NB4 (cell line): ENCODE data around the gene TRIP6.
A peak's percentile ranks its signal among the peaks of the same experiment; 100 is the strongest.

Experiments used
- DNase-seq: peaks from one replicate; pipeline ENCODE4 v3.0.0; 2010; ENCODE audit warnings: low read depth
- H3K4me3 ChIP-seq: one replicate; pipeline ENCODE4 v1.5.1; 2011; ENCODE audit warnings: mild to moderate bottlenecking, low read depth, low read length, moderate library complexity
- CTCF ChIP-seq: IDR thresholded peaks from one replicate; pipeline ENCODE4 v1.5.1; 2012; ENCODE audit warnings: low read depth, low read length
- MAX ChIP-seq: IDR thresholded peaks from 2 replicates; pipeline ENCODE4 v1.6.1; 2011; ENCODE audit warnings: low read depth, low read length
- MYC ChIP-seq: IDR thresholded peaks from 2 replicates; pipeline ENCODE4 v1.6.1; 2011; ENCODE audit warnings: low read depth, low read length
- POLR2A ChIP-seq: IDR thresholded peaks from 2 replicates; pipeline ENCODE4 v1.6.1; 2011; ENCODE audit warnings: mild to moderate bottlenecking; ENCODE audit not compliant: insufficient read length; ENCODE audit errors: extremely low read depth

TRIP6 gene

GRCh38 chr7:100887516-100888290 is 20.5 kb downstream of the TRIP6 start:
- TF ChIP-seq POLR2A (peak; percentile 50), MAX (peak; percentile 94), MYC (peak; percentile 94), CTCF (no peak)
- H3K4me3 ChIP-seq, result peak overlapping the region; percentile 92
- DNase-seq, result peak; percentile 98

GRCh38 chr7:100888291-100888987 is 21.3 kb downstream of the TRIP6 start:
- no peak for TF ChIP-seq MAX
- TF ChIP-seq POLR2A, result peak; percentile 9
- TF ChIP-seq MYC, result 0 out of 2 replicates have a peak, but pooled peaks have one; percentile 7
- peak overlapping the region; percentile 92 for H3K4me3 ChIP-seq
- DNase-seq, result peak; percentile 58

DNA sequence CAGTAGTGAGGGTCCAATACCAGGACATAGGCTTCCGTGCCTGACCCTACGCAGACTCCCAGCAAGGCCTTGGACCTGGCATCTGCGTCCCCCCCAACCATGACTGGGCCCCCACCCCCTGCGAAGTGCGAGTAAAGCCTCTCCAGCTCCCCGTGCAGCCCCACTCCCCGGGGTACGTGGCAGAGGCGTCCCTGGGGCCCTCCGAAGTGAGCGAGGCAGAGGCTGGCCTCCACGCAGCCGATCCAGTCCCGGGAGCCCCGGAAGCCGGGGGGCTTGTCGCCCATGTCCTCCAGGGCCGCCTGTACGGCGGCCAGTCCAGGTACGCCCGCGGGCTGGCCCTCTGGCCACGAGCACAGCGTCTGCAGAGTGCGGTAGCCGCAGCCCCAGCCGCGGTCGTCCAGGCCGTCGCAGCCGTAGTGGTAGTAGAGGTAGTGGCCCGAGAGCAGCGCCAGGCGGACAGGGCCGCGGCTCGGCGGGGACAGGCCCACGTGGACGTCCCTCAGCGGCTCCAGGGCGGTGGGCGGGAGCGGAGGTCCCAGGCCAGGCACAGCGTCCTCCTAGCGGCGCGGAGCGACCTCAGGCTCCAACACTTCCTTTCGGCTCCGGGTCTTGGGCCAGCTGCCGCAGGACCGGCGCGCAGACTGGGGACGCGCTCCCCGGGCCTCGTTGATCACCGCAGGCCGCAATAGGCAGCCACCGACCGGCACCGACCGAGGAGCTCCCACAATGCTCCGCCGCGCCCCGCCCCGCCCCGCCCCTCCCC is 22.0 kb downstream of the TRIP6 start, which contains the start of gene UFSP1:
Gene UFSP1, minus strand, starts transcription at position 728 of the 763 bp plus-strand sequence. Its CDS starts 444 bp downstream, at position 284.
- no peak for DNase-seq
- TF ChIP-seq CTCF, result no peak
- TF ChIP-seq MYC, result peak; percentile 83
- no peak for TF ChIP-seq POLR2A
- TF ChIP-seq MAX, result peak; percentile 95
- peak within 1 kb of the TSS; percentile 92 for H3K4me3 ChIP-seq

- H3K4me3 ChIP-seq, result peak overlapping the region; percentile 65
- DNase-seq, result peak; percentile 67
- TF ChIP-seq MAX (no peak), MYC (peak; percentile 1; the same call in 1 of the 2 replicates), POLR2A (no peak), CTCF (no peak)
Measured at GRCh38 chr7:100890653-100891567, 23.7 kb downstream of the TRIP6 start.

- TF ChIP-seq MAX, result no peak
- no peak for TF ChIP-seq POLR2A
- TF ChIP-seq MYC, result no peak
- no peak for TF ChIP-seq CTCF
- DNase-seq, result no peak
- no peak overlapping the region for H3K4me3 ChIP-seq
Measured at GRCh38 chr7:100891568-100892247, 24.5 kb downstream of the TRIP6 start.
